GM21360 (cell line): ENCODE measurements around the gene HOOK1.
"Not testable (repeated sequence)": the region's sequence is repeated elsewhere in the genome, so short reads cannot be mapped to it uniquely, and the experiment has no call there.

Source experiments
- ATAC-seq: cut with Tn5 transposase; IDR thresholded peaks from one replicate; pipeline ENCODE4 v1.9.1; 2021; ENCODE audit warnings: mild to moderate bottlenecking, moderate library complexity; ENCODE audit not compliant: unreplicated experiment

HOOK1 gene

GRCh38 chr1:59819566-59820438 lies 5.1 kb downstream of the HOOK1 start:
- ATAC-seq, result no peak

- no peak for ATAC-seq
Measured at GRCh38 chr1:59827055-59827643, 12.4 kb downstream of the HOOK1 start.

DNA sequence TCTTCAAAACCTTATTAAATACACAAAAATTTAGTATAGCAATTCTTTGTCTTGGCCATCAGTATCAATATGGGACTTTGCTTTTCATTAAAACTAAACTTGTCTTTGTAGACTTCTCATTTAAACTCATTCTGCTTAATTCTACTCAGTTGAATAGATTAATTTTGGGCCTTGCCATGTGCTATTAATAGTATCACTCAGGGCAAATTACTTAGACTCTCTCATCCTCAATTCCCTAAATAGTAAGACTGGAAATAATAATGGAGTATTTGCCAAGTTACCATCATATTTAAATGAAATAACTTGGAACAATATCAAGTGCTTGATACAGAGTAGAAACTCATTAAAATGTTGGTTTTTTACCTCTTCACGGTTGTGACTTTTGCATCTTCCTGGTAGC lies 13.4 kb downstream of the HOOK1 start:
- no peak for ATAC-seq

GRCh38 chr1:59831529-59831928 lies 16.8 kb downstream of the HOOK1 start:
- ATAC-seq, result no peak

DNA sequence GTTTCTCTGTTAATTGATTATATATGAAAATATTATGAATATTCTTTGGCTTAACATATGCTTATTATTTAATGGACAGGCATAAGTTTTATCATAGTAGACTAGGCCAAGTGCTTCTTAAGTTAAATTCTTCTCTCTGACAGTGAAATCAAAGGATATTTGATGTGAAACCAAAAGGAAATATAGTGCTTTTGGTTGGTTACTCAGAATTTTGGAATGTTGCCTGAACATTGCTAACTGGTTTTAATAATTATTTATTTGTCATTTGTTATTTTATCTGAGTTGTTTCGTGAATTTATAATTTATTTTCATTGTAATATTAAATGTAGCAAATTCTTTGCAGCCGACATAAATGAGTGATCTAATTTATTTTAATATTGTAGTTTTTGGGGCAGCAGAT lies 18.3 kb downstream of the HOOK1 start:
- no peak for ATAC-seq

GRCh38 chr1:59833991-59834390 lies 19.2 kb downstream of the HOOK1 start:
- no peak for ATAC-seq

GRCh38 chr1:59837857-59838256 lies 23.1 kb downstream of the HOOK1 start:
- not testable (repeated sequence) for ATAC-seq

GRCh38 chr1:59845091-59845490 lies 30.3 kb downstream of the HOOK1 start:
- no peak for ATAC-seq

DNA sequence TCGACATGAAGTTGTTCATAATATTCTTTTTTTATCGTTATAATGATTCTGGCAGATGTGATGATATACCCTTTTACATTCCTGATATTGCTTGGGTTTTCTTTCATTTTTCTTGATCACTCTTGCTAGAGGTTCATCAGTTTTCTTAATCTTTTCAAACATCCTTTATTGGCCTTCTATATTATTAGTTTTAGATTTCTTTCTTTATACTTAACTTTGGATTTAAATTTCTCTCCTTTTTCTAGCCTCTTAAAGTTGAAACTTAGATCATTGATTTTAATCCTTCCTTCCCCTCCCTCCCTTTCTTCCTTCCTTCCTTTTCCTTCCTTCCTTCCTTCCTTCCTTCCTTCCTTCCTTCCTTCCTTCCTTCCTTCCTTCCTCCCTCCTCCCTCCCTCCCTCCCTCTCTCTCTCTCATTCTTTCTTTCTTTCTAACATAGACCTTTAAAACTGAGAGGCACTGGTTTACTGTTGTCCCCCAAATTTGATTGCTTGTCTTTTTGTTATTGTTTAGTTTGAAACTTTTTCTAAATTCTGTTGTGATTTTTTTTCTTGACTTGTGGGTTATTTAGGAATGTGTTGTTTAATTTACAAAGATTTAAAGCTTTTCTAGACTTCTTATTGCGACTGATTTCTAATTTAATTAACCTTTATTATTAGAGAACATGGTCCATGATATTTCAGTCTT lies 31.6 kb downstream of the HOOK1 start:
- ATAC-seq, result no peak

- ATAC-seq, result no peak
Measured at GRCh38 chr1:59846895-59847282, 32.1 kb downstream of the HOOK1 start.

DNA sequence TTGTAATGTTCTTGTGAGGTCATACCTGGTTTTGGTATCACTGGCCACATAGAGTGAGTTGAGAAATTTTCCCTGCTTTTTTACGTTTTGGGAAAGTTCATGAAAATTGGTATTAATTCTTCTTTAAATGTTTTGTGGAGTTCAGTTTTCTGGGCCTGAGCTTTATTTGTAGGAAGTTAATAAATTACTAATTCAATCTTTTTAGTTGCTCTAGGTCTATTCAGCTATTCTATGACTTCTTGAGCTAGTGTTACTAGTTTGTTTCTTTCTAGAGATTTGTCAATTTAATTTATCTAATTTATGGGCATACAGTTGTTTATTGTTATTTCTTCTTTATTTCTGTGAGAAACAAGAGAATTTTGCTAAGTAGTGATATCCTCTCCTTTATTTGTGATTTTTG lies 37.4 kb downstream of the HOOK1 start:
- ATAC-seq, result no peak

DNA sequence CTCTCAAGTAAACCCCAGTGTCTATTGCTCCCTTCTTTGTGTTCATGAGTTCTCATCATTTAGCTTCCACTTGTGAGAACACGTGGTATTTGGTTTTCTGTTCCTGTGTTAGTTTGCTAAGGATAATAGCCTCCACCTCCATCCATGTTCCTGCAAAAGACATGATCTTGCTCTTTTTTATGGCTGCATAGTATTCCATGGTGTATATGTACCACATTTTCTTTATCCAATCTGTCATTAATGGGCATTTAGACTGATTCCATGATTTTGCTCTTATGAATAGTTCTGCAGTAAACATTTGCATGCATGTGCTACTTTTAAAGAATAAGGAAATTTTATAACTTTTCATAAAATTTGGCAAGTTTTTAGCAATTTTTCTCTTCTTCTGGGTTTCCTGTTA lies 40.5 kb downstream of the HOOK1 start:
- not testable (repeated sequence) for ATAC-seq

- no peak for ATAC-seq
Measured at GRCh38 chr1:59856725-59857338, 42.1 kb downstream of the HOOK1 start.

- no peak for ATAC-seq
Measured at GRCh38 chr1:59857679-59858354, 43.1 kb downstream of the HOOK1 start.

DNA sequence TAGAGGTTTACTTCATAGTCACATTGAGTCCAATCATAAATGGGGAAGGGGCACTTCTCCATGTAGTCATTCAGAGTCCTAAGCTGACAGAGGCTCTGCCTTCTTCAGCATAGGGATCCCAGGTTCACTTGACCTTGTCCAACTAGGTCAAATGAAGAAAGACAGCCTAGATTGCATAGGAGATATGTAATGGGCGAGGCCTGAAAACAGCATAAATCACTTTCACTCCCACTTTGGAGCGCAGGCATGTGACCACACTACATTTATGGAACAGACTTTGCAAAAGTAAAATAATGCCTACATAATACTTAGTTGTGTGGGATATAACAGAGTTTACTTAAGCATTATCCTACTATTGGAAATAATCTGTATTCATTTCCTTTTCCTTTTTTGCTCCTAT lies 51.7 kb downstream of the HOOK1 start:
- ATAC-seq, result no peak

DNA sequence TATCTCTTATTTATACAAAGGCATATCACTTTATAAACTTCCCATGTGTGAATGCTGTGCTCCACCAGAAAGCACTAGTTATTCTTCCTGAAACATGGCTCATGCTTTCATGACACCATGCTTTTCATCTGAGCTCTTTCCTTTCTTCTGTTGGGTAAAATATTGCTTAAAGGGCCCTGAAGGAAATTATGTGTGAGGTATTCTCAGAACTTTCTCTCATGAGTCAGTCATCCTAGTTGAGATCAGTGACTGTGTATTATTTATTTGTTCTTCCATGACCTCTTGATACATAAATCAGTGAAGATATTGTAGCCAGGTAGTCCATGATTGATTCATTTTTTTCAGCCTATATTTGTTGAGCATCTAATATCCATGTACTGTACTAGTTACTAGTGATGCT lies 57.0 kb downstream of the HOOK1 start:
- no peak for ATAC-seq

DNA sequence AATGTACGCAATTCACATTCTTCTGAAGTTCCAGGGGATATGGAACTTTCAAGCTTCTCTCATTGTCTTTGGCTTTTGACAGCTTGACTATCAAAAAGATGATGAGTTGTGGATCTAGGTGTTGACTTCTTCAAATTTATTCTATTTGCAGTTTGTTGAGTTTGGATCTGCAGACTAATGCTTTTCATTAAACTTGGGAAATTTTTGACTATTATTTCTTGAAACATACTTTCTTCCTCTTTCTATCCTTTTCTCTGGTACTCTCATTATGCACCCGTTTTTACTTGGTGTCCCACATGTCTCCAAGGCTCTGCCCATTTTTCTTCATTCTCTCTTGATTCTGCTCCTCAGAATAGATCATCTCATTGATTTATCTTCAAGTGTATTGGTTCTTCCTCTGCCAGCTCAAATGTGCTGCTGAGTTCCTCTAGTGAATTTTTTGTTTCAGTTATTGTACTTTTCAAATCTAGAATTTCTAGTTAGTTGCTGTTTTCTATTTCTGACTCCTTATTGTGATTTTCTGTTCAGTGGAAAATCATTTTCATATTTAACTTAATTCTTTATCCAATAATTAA lies 62.4 kb downstream of the HOOK1 start:
- no peak for ATAC-seq

DNA sequence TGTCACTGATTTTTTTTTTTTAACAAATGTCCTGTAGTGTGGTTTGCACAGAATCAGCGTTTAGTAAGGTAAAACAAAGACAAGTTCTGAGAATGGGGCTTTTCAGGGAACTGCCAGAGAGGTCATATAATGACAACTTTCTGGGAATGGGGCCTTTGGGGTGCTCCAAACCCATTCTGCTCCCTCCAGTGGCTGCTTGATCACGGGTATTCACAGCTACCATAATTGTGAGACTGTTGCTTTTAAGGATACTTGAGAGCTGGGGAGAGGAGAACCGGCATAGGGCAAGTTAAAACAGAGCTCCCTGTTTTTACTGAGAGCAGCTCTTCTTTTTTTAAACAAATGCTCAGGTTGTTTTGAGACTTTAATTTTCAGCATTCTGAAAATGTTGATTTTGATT lies 63.6 kb downstream of the HOOK1 start:
- no peak for ATAC-seq

DNA sequence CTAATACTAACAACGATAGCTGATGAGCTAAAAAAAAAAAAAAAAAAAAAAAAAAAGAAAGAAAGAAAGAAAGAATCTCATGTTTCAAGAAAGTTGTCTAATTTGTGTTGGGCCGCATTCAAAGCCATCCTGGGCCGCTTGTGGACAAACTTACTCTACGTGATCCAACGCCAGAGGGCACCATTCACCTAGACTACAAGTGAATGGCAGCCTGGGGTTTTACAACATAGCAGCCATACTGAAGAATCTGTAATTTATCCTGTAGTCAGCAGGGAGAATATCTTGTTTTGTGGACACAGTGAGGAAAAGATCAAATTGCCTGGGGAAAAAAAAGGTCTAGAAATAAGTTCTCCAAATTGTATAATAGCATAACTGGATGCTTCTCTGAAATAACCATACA lies 64.8 kb downstream of the HOOK1 start:
- no peak for ATAC-seq

- ATAC-seq, result no peak
Measured at GRCh38 chr1:59879996-59880505, 65.3 kb downstream of the HOOK1 start.
